B cell (primary cell): ENCODE results near the gene FEM1C.

Experiments
- EZH2 ChIP-seq: IDR thresholded peaks from 2 replicates; pipeline ENCODE4 v1.6.1; 2012; ENCODE audit warnings: borderline replicate concordance, low read depth, mild to moderate bottlenecking, moderate library complexity, low read length; ENCODE audit not compliant: insufficient read depth, poor library complexity, severe bottlenecking
- TF ChIP-seq, protein P1 (sequence below): fragments of 200-600 bp; IDR thresholded peaks from one replicate; pipeline ENCODE4 v1.8.0; 2022; ENCODE audit warnings: antibody characterized with exemption, mild to moderate bottlenecking

DNA sequence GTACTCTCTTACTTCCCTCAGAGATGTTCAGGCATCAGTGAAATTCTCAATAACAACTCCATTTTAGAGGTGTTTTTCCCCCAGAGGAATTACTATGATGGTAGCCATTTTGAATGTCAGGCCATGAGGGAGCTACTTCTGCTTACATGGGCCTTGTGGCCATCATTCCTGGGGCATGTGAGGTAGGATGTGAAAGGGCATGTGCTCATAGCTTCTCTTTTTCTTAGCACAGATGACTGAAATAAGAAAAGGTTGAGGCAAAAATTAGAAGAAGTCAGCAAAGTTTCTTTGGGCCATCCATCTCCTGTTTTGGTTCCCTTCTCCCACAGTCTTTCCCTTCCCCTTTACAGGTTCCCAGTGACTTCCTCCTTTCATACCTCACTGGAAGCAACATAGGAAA, 68.8 kb downstream of the FEM1C start:
- TF ChIP-seq, protein P1, sequence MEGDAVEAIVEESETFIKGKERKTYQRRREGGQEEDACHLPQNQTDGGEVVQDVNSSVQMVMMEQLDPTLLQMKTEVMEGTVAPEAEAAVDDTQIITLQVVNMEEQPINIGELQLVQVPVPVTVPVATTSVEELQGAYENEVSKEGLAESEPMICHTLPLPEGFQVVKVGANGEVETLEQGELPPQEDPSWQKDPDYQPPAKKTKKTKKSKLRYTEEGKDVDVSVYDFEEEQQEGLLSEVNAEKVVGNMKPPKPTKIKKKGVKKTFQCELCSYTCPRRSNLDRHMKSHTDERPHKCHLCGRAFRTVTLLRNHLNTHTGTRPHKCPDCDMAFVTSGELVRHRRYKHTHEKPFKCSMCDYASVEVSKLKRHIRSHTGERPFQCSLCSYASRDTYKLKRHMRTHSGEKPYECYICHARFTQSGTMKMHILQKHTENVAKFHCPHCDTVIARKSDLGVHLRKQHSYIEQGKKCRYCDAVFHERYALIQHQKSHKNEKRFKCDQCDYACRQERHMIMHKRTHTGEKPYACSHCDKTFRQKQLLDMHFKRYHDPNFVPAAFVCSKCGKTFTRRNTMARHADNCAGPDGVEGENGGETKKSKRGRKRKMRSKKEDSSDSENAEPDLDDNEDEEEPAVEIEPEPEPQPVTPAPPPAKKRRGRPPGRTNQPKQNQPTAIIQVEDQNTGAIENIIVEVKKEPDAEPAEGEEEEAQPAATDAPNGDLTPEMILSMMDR: no peak
- TF ChIP-seq EZH2: no peak
